NCI-H524 treated with DMSO at 0.1 percent for 48 hours (cell line): ENCODE results near the gene RNASEH1.

Source experiments
- DNase-seq: peaks from one replicate; lab custom pipeline; 2025; lab: John Stamatoyannopoulos, UW

Gene RNASEH1

GRCh38 chr2:3553946-3554345 is 4.2 kb downstream of the RNASEH1 start:
- DNase-seq = no peak

- DNase-seq = no peak
Measured at GRCh38 chr2:3547915-3548314, 10.2 kb downstream of the RNASEH1 start.

GRCh38 chr2:3545788-3546478 is 12.2 kb downstream of the RNASEH1 start:
- DNase-seq = no peak

GRCh38 chr2:3543023-3543683 is 15.0 kb downstream of the RNASEH1 start:
- DNase-seq = no peak

- no peak for DNase-seq
Measured at GRCh38 chr2:3542107-3542506, 16.0 kb downstream of the RNASEH1 start.

GRCh38 chr2:3539836-3540235 is 18.3 kb downstream of the RNASEH1 start:
- no peak for DNase-seq

GRCh38 chr2:3536682-3537632 is 21.2 kb downstream of the RNASEH1 start:
- DNase-seq = no peak

- DNase-seq = no peak
Measured at GRCh38 chr2:3535794-3536681, 22.1 kb downstream of the RNASEH1 start.

GRCh38 chr2:3535467-3535793 is 22.7 kb downstream of the RNASEH1 start:
- DNase-seq = no peak

GRCh38 chr2:3534251-3534814 is 23.8 kb downstream of the RNASEH1 start:
- DNase-seq = no peak

GRCh38 chr2:3533836-3534235 is 24.3 kb downstream of the RNASEH1 start:
- no peak for DNase-seq

GRCh38 chr2:3532941-3533340 is 25.2 kb downstream of the RNASEH1 start:
- DNase-seq = no peak

- no peak for DNase-seq
Measured at GRCh38 chr2:3529316-3530025, 28.7 kb downstream of the RNASEH1 start.

- no peak for DNase-seq
Measured at GRCh38 chr2:3527886-3528785, 30.0 kb downstream of the RNASEH1 start.

GRCh38 chr2:3526871-3527270 is 31.3 kb downstream of the RNASEH1 start:
- DNase-seq = no peak

GRCh38 chr2:3523551-3524041 is 34.5 kb downstream of the RNASEH1 start:
- DNase-seq = no peak

- DNase-seq = no peak
Measured at GRCh38 chr2:3522961-3523421, 35.1 kb downstream of the RNASEH1 start.

- DNase-seq = no peak
Measured at GRCh38 chr2:3520591-3520990, 37.5 kb downstream of the RNASEH1 start.
